A549 (cell line): ENCODE measurements around the gene ZMYND10. TPM values are rescaled to one million over a fixed set of nuclear protein-coding genes. Genes with fewer than 3 reads are reported as not detected.

Experiments
- ATAC-seq, 2 experiments: fragments of 200-7000 bp in 1 of 2; fragments of >200 bp in 1 of 2; cut with Nextera tagmentation in 1 of 2; cut with Tn5 transposase in 1 of 2; 3 replicates each; pipeline versions ENCODE4 v1.8.0 to v1.9.1; 2018 to 2020; ENCODE audit warnings: mild to moderate bottlenecking in 1 of 2, moderate library complexity in 1 of 2
- CTCF ChIA-PET: fragments of 300-600 bp; sonication (Branson Sonifier 250); formaldehyde crosslinking; extraction: SDS; loops from one replicate; lab custom pipeline; 2021; ENCODE audit warnings: antibody characterized with exemption, inconsistent platforms; lab: Yijun Ruan, JAX
- POLR2A ChIA-PET: fragments of 350-600 bp; formaldehyde crosslinking; extraction: SDS; loops from one replicate; lab custom pipeline; 2021; ENCODE audit warnings: antibody characterized with exemption, inconsistent platforms; lab: Yijun Ruan, JAX
- DNase-seq, 2 experiments: peaks; one replicate each; pipeline versions ENCODE4 v3.0.0 to v3.0.0-alpha.2; 2011 to 2016; ENCODE audit warnings: low read depth in 1 of 2, low spot score in 1 of 2
- FAIRE-seq: peaks from 2 replicates; lab custom pipeline; 2011; peaks lifted over from hg19 to GRCh38; lab: Jason Lieb, UNC
- H3K27ac ChIP-seq, 2 experiments: fragments of >200 bp; sonication (Bioruptor Twin); formaldehyde crosslinking; 3 replicates each; pipeline ENCODE4 v1.5.1; 2016 to 2017
- H3K4me1 ChIP-seq: fragments of >200 bp; sonication (Bioruptor Twin); formaldehyde crosslinking; 3 replicates; pipeline ENCODE4 v1.6.1; 2016
- H3K4me2 ChIP-seq: fragments of >200 bp; sonication (Bioruptor Twin); formaldehyde crosslinking; 3 replicates; pipeline ENCODE4 v1.6.1; 2016
- H3K4me3 ChIP-seq: fragments of >200 bp; sonication (Bioruptor Twin); formaldehyde crosslinking; 3 replicates; pipeline ENCODE4 v1.5.1; 2016
- H3K9me3 ChIP-seq: fragments of >200 bp; sonication (Bioruptor Twin); formaldehyde crosslinking; 3 replicates; pipeline ENCODE4 v1.6.1; 2016
- ATOH8 ChIP-seq: fragments of 250-450 bp; sonication (Bioruptor Pico); IDR thresholded peaks from 2 replicates; pipeline ENCODE4 v1.5.0; 2020; ENCODE audit warnings: low read depth, mild to moderate bottlenecking, moderate library complexity
- BCL3 ChIP-seq: fragments of >200 bp; sonication (Bioruptor Twin); formaldehyde crosslinking; IDR thresholded peaks from 3 replicates; pipeline ENCODE4 v1.6.1; 2016
- CBX8 ChIP-seq: fragments of 200-600 bp; sonication (generic); IDR thresholded peaks from 2 replicates; pipeline ENCODE4 v1.6.1; 2016
- E2F6 ChIP-seq: IDR thresholded peaks from 2 replicates; pipeline ENCODE4 v1.6.1; 2012; ENCODE audit warnings: low read depth, borderline replicate concordance
- EHMT2 ChIP-seq: fragments of 200-600 bp; sonication (generic); IDR thresholded peaks from 2 replicates; pipeline ENCODE4 v1.6.1; 2016; ENCODE audit warnings: antibody characterized with exemption, low read depth, mild to moderate bottlenecking, moderate library complexity
- ESRRA ChIP-seq: fragments of 150-350 bp; IDR thresholded peaks from 2 replicates; pipeline ENCODE4 v1.6.1; 2014; ENCODE audit warnings: mild to moderate bottlenecking, low read length, borderline replicate concordance
- FOXS1 ChIP-seq: fragments of 250-450 bp; sonication (Bioruptor Pico); IDR thresholded peaks from 2 replicates; pipeline ENCODE4 v1.5.0; 2020; ENCODE audit warnings: mild to moderate bottlenecking, moderate library complexity
- HDAC2 ChIP-seq: fragments of 200-600 bp; sonication (generic); IDR thresholded peaks from 2 replicates; pipeline ENCODE4 v1.6.1; 2016
- HMGXB4 ChIP-seq: fragments of 250-450 bp; sonication (Bioruptor Pico); IDR thresholded peaks from 2 replicates; pipeline ENCODE4 v1.5.0; 2021; ENCODE audit warnings: mild to moderate bottlenecking, moderate library complexity, borderline replicate concordance
- JUNB ChIP-seq: fragments of >200 bp; sonication (Bioruptor Twin); formaldehyde crosslinking; IDR thresholded peaks from 2 replicates; pipeline ENCODE4 v1.6.1; 2016
- MAX ChIP-seq: IDR thresholded peaks from 2 replicates; pipeline ENCODE4 v1.6.1; 2012
- RARB ChIP-seq: fragments of 250-450 bp; sonication (Bioruptor Pico); IDR thresholded peaks from 2 replicates; pipeline ENCODE4 v1.8.0; 2021; ENCODE audit warnings: mild to moderate bottlenecking, moderate library complexity
- REST ChIP-seq: fragments of 200-600 bp; sonication (generic); IDR thresholded peaks from 2 replicates; pipeline ENCODE4 v1.6.1; 2016; ENCODE audit warnings: antibody characterized with exemption, mild to moderate bottlenecking, moderate library complexity
- RNF2 ChIP-seq: fragments of 200-600 bp; sonication (generic); IDR thresholded peaks from 2 replicates; pipeline ENCODE4 v1.6.1; 2016; ENCODE audit warnings: low read depth, mild to moderate bottlenecking, antibody characterized with exemption, moderate library complexity, borderline replicate concordance
- TP53 ChIP-seq: fragments of 250-450 bp; sonication (Bioruptor Pico); IDR thresholded peaks from 2 replicates; pipeline ENCODE4 v1.5.0; 2021; ENCODE audit warnings: mild to moderate bottlenecking, moderate library complexity
- ZNF302 ChIP-seq: fragments of 250-450 bp; sonication (Bioruptor Pico); IDR thresholded peaks from 2 replicates; pipeline ENCODE4 v1.9.0; 2021; ENCODE audit warnings: inconsistent platforms, mild to moderate bottlenecking, moderate library complexity
- WGBS: methylation state at CpG from one replicate; pipeline ENCODE4 v1.1.6; 2017; ENCODE audit errors: missing lambda C conversion rate; 5-methylcytosine and 5-hydroxymethylcytosine counted together
- polyA plus RNA-seq, 4 experiments: library from polyadenylated mRNA; depleted of rRNA in 3 of 4; stranded (reverse); fragments of >200 nt; fragmentation: RNase III in 1 of 4; extraction: RNeasy Plus Mini Kit Qiagen cat#74134 plus additional on column Dnase treatment in 1 of 4; gene quantifications; 2 replicates in 3 of 4; 3 replicates in 1 of 4; pipeline ENCODE4 v1.2.3, GENCODE V29; 2011 to 2017

ZMYND10 gene
- polyA plus RNA-seq, 2 of the 4 experiments (the other 2 are of a cell fraction), result 0.43 to 0.77 TPM

- TF ChIP-seq FOXS1 (CRISPR knock-in tag) (no peak), ZNF302 (CRISPR knock-in tag) (no peak), HMGXB4 (CRISPR knock-in tag) (no peak)
These were observed 1.8 kb upstream of the ZMYND10 start (continued) for GRCh38 chr3:50347187-50347813.

GRCh38 chr3:50345008-50345407, 524 bp downstream of the ZMYND10 start:
- no peak for TF ChIP-seq EHMT2
- 77% methylated on average over 5 of the region's 8 CpGs for WGBS
- no peak for DNase-seq
- Histone ChIP-seq H3K4me1 (peaks cover 12% of the 10 kb centered on the region; the same call in 1 of the 3 replicates), H3K9me3 (no peaks in the 10 kb centered on the region), H3K4me3 (peak overlapping the region; percentile 45), H3K4me2 (peak overlapping the region; percentile 96), H3K27ac (peak overlapping the region in 1 of 2 experiments; percentile 77; a peak in 3 of 6 replicates)
- CTCF ChIA-PET, result interaction anchor here (0.6 to 1.3 kb wide), 5 partner anchors 197 to 1109 kb away, joined by 3 to 4 read pairs (median 3); no protein-coding TSS in a partner anchor
- ATAC-seq, result no peak
- FAIRE-seq, result no peak
- POLR2A ChIA-PET, result no interaction called here

- TF ChIP-seq REST (no peak), HMGXB4 (CRISPR knock-in tag) (no peak), ESRRA (no peak), TP53 (CRISPR knock-in tag) (no peak), CBX8 (no peak), JUNB (no peak), ATOH8 (CRISPR knock-in tag) (no peak), BCL3 (no peak), FOXS1 (CRISPR knock-in tag) (no peak), E2F6 (no peak), HDAC2 (no peak), RARB (CRISPR knock-in tag) (no peak), RNF2 (no peak), MAX (no peak)
- FAIRE-seq (no peak), DNase-seq (no peak), ATAC-seq (peak; percentile 21 to 22; a peak in 2 of 6 replicates)
- 72% methylated on average over 7 of the region's 13 CpGs for WGBS
- no peak overlapping the region for H3K4me2 ChIP-seq
- no peaks in the 10 kb centered on the region for H3K9me3 ChIP-seq
- no peak overlapping the region for H3K27ac ChIP-seq
- H3K4me1 ChIP-seq, result peaks cover 7% of the 10 kb centered on the region
- H3K4me3 ChIP-seq, result no peak overlapping the region
- ChIA-PET CTCF (interaction anchor here (0.5 kb wide), 1 partner anchor 9 kb away, joined by 3 read pairs; no protein-coding TSS in a partner anchor), POLR2A (no interaction called here)
These were observed 2.5 kb downstream of the ZMYND10 start for GRCh38 chr3:50342813-50343633.
